Glutamatergic neuron (in vitro differentiated cells): ENCODE data around the gene FAM53B. TPM values are rescaled to one million over a fixed set of nuclear protein-coding genes. Genes with fewer than 3 reads are reported as not detected.

Experiments used
- DNase-seq: peaks from one replicate; pipeline ENCODE4 v3.0.0; 2022
- H3K27ac Mint-ChIP-seq: one replicate; pipeline ENCODE4 v1.8.0; 2020; ENCODE audit warnings: mild to moderate bottlenecking, mixed read lengths, inconsistent platforms; ENCODE audit not compliant: unreplicated experiment
- H3K27me3 Mint-ChIP-seq: one replicate; pipeline ENCODE4 v1.8.0; 2020; ENCODE audit warnings: mild to moderate bottlenecking, moderate library complexity, mixed read lengths, inconsistent platforms; ENCODE audit not compliant: unreplicated experiment
- H3K36me3 Mint-ChIP-seq: one replicate; pipeline ENCODE4 v1.8.0; 2020; ENCODE audit warnings: mild to moderate bottlenecking, mixed read lengths, inconsistent platforms; ENCODE audit not compliant: unreplicated experiment
- H3K4me1 Mint-ChIP-seq: one replicate; pipeline ENCODE4 v1.8.0; 2020; ENCODE audit warnings: mild to moderate bottlenecking, low read depth, mixed read lengths, inconsistent platforms; ENCODE audit not compliant: unreplicated experiment
- H3K4me3 Mint-ChIP-seq: one replicate; pipeline ENCODE4 v1.8.0; 2020; ENCODE audit warnings: mild to moderate bottlenecking, mixed read lengths, inconsistent platforms; ENCODE audit not compliant: unreplicated experiment
- H3K9me3 Mint-ChIP-seq: one replicate; pipeline ENCODE4 v1.8.0; 2020; ENCODE audit warnings: mild to moderate bottlenecking, moderate library complexity, mixed read lengths, inconsistent platforms; ENCODE audit not compliant: unreplicated experiment
- CTCF ChIP-seq: fragments of 200-600 bp; sonication (generic); IDR thresholded peaks from one replicate; pipeline ENCODE4 v1.5.0; 2021; ENCODE audit not compliant: partially characterized antibody, unreplicated experiment
- total RNA-seq: library from RNA; stranded (reverse); fragmentation: NEBNext Ultra II Directional; extraction: Animal tissue kit (Norgen Biotek cat#: 25700); gene quantifications from one replicate; pipeline ENCODE4 v1.2.1, GENCODE V29; 2021; ENCODE audit not compliant: unreplicated experiment

The FAM53B gene
- total RNA-seq, 1 donor from 2014 or later, result 30.5 TPM

GRCh38 chr10:124688889-124689670, 55.1 kb downstream of the FAM53B start:
- H3K4me1 Mint-ChIP-seq, result peaks cover 39% of the 10 kb centered on the region
- no peaks in the 10 kb centered on the region for H3K36me3 Mint-ChIP-seq
- no peaks in the 10 kb centered on the region for H3K27me3 Mint-ChIP-seq
- peaks cover 7% of the 10 kb centered on the region for H3K9me3 Mint-ChIP-seq
- TF ChIP-seq CTCF, result no peak
- no peak overlapping the region for H3K27ac Mint-ChIP-seq
- H3K4me3 Mint-ChIP-seq, result peak overlapping the region; percentile 59
- no peak for DNase-seq

GRCh38 chr10:124688386-124688785, 55.8 kb downstream of the FAM53B start:
- DNase-seq, result no peak
- TF ChIP-seq CTCF, result no peak
- H3K27ac Mint-ChIP-seq, result no peak overlapping the region
- H3K27me3 Mint-ChIP-seq, result no peaks in the 10 kb centered on the region
- H3K36me3 Mint-ChIP-seq, result no peaks in the 10 kb centered on the region
- H3K4me1 Mint-ChIP-seq, result peaks cover 33% of the 10 kb centered on the region
- no peak overlapping the region for H3K4me3 Mint-ChIP-seq
- H3K9me3 Mint-ChIP-seq, result peaks cover 7% of the 10 kb centered on the region

- Mint-ChIP-seq H3K4me3 (no peak overlapping the region), H3K36me3 (no peaks in the 10 kb centered on the region), H3K27ac (no peak overlapping the region), H3K9me3 (peaks cover 7% of the 10 kb centered on the region), H3K4me1 (peaks cover 33% of the 10 kb centered on the region), H3K27me3 (no peaks in the 10 kb centered on the region)
- TF ChIP-seq CTCF, result no peak
- no peak for DNase-seq
Observed at GRCh38 chr10:124686707-124687376, 57.3 kb downstream of the FAM53B start.

- Mint-ChIP-seq H3K27me3 (no peaks in the 10 kb centered on the region), H3K9me3 (peaks cover 6% of the 10 kb centered on the region), H3K27ac (no peak overlapping the region), H3K36me3 (peaks cover 7% of the 10 kb centered on the region), H3K4me3 (no peak overlapping the region), H3K4me1 (peaks cover 26% of the 10 kb centered on the region)
- no peak for DNase-seq
- no peak for TF ChIP-seq CTCF
Observed at GRCh38 chr10:124685261-124685660, 58.9 kb downstream of the FAM53B start.

GRCh38 chr10:124683814-124684213, 60.4 kb downstream of the FAM53B start:
- no peak overlapping the region for H3K27ac Mint-ChIP-seq
- H3K4me3 Mint-ChIP-seq, result no peak overlapping the region
- DNase-seq, result no peak
- peaks cover 7% of the 10 kb centered on the region for H3K36me3 Mint-ChIP-seq
- H3K4me1 Mint-ChIP-seq, result peaks cover 16% of the 10 kb centered on the region
- no peak for TF ChIP-seq CTCF
- no peaks in the 10 kb centered on the region for H3K27me3 Mint-ChIP-seq
- H3K9me3 Mint-ChIP-seq, result peaks cover 6% of the 10 kb centered on the region
